ENCODE results near the gene KCTD11.

KCTD11 gene

DNA sequence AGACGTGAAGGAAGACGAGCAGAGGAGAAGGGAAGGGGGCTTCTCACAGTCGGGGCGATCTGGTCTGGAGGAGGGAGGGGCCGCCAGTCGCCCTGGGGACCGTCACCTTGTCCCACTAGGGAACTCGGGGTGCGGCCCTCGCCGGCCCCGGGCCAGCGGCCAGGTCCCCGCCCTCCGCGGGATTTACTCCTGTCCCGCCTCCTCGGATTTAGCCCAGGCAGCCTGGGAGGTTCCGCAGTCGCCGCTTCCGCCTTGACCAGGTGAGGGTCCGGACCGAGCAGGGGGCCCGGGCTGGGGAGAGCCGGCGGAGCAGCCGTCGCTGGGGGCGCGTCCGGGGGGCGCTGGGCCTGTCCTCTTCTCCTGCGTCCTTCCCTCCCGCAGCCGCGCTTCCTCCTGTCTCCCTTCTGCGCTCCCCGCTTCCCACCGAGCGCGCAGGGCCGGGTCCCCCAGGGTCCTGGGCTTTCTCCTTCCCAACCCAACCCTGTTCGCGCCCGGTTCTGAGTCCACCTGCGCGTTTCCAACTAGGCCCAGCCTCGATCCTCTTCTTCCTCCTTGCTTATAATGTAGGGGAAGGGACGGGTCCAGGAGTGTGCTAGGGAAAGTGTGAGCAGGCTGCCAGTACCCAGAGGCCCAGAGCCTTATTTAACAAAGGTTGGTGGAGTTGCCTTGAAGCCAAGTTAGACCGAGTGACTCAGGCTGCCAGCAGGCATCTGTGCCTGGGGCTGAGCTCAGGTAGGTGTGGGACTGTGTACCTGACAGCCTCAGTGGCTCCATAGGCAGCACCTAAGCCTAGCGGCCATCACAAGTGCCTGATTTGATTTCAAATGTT lies 29.1 kb downstream of the KCTD11 start, which contains the start of gene TNK1:
TNK1 (plus strand) TSS at position 235 of the 829 bp plus-strand sequence. CDS start 1,838 bp downstream, outside the sequence.
- no peak for DNase-seq

DNA sequence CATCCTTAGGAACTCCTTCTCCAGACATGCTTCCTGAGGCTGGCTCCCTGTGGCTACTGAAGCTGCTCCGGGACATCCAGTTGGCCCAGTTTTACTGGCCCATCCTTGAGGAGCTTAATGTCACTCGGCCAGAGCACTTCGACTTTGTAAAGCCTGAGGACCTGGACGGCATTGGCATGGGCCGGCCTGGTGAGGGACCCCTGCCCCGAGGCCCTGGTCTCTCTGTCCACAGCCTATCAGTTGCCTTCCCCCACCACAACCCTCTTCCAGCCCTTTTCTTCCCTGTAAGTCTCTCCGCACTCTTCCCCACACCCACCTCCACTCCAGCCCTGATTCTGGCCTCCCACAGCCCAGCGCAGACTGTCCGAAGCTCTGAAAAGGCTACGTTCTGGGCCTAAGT lies 30.9 kb downstream of the KCTD11 start:
- no peak for DNase-seq

DNA sequence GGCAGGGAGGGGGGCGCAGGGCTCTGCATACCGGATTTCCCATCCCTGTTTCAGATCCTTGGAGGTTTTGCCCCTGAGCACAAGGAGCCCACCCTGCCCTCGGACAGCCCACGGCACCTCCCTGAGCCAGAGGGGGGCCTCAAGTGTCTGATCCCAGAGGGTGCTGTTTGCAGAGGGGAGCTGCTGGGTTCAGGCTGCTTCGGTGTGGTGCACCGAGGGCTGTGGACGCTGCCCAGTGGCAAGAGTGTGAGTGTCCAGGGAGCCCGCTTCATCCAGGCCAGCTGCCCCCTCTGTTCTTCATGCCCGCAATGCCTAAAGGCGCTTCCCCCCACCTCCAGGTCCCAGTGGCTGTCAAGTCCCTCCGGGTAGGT lies 31.4 kb downstream of the KCTD11 start:
- no peak for DNase-seq

DNA sequence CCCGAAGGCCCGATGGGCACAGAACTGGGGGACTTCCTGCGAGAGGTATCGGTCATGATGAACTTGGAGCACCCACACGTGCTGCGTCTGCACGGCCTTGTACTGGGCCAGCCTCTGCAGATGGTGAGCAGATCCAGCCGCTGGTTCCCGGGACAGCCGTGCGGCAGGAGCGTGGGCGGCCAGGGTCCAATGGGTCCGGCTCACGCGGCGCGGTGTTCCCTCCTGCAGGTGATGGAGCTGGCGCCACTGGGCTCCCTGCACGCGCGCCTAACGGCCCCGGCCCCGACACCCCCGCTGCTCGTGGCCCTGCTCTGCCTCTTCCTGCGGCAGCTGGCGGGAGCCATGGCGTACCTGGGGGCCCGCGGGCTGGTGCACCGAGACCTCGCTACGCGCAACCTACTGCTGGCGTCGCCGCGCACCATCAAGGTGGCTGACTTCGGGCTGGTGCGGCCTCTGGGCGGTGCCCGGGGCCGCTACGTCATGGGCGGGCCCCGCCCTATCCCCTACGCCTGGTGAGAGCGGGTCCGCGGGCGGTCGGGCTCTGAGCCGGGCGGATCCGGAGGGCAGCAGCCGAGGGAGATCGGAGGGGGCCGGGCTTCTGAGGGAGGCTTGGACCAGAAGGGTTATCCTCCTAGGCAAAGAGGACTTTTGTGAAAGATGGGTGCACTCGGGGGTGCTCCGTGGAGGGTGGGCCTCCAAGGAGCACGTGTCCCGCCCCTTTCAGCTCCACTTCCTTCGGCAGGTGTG lies 32.0 kb downstream of the KCTD11 start:
- DNase-seq = no peak

DNA sequence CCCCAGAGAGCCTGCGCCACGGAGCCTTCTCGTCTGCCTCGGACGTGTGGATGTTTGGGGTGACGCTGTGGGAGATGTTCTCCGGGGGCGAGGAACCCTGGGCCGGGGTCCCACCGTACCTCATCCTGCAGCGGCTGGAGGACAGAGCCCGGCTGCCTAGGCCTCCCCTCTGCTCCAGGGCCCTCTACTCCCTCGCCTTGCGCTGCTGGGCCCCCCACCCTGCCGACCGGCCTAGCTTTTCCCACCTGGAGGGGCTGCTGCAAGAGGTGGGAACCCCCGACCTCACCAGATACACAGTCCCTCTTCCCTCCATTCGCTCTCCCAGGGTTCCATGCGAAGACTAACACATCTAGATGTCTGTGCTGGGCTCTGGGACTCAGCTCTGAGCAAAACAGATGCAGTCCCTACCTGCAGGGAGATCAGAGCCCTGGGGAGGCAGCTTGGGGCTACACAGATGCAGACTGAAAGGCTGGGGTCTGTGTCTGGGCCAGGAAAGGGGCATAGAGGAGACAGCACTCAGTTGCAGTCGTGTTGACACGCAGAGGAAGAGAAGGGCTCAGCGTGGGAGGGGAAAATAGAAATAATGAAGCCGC lies 32.6 kb downstream of the KCTD11 start:
- DNase-seq = no peak

DNA sequence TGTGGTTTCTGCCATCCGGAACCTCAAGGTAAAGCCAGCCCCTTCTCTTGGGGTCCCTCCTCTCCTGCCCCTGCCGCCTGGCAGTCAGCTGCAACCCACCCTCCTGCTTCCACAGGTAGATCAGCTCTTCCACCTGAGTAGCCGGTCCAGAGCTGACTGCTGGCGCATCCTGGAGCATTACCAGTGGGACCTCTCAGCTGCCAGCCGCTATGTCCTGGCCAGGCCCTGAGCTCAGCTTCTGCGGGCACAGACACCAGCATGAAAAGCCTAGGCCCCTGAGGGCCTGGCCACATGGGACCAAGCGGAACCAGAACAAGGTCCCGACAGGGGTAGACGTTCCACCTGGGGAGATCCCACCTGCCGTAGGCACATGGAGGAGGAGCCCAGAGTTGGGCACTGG lies 36.9 kb downstream of the KCTD11 start:
- no peak for DNase-seq

DNA sequence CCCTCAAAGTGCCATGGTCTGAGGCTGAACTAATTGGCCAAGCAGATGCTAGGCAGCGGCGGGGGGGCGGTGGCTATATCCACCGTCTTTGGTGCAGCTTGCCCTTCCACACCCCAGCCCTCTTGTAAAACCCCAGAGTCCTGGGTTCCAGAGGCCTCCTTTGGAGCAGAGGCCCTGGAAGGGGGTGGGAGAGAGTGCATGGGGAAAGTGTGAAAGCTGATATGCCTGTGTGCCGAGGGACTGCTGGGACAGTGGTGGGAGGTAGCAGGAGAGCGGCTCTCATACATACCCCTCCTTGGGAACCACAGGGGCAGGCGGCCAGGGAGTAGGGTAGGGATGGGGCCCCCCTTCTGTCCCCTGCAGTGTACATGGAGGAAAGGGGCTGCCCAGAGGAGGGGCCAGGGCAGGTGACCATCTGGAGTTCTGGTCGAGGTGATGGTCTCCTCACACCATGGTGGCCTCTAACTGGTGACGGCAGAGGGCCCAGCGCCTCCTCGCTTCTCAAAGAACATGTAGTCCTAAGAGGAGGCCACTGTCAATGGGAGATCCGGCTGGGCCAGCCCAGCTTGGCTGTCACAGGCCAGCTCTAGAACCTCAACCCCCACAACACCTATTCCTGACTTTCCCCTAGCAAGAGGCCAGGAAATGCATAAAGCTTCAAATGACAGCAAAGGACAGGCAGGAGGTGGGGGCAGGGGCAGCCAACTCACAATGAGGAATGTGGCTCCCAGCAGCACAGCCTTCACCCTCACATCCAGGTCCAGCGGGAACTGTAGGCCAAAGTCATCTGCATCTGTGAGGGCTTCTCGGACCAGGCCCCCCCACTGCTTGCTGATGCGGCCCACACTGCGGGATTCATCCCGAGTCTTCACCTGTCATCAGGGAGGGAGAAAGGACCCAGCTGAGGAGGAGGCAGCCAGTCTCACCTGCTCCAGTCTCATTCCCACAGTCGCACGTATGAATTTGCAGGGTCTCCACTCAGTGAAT lies 38.3 kb downstream of the KCTD11 start:
- no peak for DNase-seq

DNA sequence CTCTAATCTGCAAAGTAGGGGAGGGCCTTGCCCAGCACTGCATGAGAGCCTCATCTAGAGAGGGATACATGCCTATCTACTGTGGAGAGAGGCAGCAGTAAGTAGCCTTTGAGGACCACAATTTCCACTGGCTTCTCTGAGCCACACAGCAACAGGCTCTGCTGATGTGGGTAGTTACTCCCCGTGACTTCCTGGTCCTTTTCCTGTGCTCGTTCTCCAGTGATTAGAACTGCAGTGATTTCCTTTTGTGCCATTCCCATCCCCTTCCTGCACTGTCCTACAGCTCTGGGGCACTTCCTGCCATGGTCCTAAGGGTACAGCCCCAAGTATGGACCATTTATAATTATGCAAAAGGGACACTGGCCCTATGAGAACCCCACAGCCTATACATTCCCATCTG lies 39.3 kb downstream of the KCTD11 start:
- no peak for DNase-seq

DNA sequence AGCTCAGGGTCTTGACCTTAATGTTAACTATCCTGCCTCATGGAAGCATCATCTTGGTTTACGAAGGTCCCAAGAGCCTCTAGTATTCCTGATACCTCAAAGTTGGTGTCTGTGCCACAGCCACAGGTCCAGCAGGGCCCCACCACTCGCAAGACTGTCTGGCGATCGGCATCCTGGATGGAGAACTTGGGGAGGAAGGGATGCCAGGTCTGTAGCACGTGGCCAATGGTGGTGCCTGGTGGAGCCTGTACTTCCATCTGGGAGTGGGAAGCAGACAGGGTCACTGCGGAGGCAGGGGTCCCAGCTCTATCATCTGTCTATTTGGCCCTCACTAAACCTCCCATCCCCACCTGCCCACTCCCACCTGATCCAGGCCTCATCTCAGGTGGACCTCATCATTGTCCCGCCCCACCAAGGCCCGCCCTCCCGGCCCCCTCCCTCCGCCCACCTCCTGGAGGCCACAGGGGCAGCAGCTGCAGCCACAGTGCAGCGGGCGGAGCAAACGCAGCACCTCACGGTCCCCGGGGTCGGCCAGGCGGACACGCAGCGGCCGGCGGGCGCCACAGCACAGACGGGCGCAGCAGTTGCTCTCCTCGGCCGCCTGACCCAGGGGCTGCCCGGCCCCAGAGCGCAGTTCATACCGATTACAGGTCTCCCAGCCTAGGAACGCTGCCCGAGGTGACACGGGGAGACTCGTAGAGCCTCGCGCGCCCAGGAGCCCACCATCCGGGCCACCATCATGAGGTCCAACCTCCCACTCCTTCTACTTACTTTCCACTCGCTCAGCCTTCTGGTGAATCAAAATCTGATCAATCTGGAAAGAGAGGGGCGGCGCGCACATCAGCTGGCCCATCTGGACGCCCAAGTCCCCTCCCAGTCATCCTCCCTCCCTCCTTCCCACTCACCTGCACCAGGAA lies 41.0 kb downstream of the KCTD11 start:
- no peak for DNase-seq

DNA sequence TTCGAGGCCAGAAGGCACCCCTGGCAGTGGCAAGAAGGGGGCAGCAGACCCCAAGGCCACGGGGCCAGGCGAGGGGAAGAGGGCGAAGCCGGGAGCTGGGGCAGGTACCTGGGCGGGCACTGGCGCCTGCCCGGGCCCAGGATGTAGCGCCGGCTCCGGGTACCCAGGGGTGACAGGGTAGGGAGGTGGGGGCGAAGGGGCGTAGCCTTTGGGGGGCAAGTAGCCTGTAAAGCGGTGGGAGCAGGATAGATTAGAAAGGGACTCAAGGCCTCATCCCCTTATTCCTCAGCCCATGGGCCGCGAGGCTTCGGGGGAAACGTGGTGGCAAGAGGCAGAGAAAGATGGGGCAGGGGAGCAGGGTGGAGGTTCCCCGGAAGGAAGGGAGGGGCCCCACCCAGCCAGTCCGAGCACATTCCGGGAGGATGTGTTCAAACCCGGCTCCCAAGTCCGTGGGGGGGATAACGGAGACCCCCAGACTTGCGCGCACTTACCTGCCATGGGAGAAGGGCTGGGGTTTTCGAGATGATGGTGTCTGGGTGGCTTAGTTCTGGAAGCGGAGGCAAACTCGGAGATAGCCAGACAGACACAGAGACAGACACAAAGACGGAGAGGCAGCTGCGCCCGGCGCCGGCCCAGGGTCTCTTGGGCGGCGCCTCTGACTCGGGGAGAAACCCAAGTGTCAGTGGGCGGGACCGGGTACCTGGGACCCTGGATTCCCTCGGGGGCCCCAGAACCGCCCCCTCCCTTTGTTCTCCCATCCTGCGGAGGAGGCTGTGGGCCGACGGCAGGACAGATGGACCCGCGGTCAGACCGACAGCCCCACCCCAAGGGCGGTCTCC lies 41.9 kb downstream of the KCTD11 start:
- DNase-seq = no peak

DNA sequence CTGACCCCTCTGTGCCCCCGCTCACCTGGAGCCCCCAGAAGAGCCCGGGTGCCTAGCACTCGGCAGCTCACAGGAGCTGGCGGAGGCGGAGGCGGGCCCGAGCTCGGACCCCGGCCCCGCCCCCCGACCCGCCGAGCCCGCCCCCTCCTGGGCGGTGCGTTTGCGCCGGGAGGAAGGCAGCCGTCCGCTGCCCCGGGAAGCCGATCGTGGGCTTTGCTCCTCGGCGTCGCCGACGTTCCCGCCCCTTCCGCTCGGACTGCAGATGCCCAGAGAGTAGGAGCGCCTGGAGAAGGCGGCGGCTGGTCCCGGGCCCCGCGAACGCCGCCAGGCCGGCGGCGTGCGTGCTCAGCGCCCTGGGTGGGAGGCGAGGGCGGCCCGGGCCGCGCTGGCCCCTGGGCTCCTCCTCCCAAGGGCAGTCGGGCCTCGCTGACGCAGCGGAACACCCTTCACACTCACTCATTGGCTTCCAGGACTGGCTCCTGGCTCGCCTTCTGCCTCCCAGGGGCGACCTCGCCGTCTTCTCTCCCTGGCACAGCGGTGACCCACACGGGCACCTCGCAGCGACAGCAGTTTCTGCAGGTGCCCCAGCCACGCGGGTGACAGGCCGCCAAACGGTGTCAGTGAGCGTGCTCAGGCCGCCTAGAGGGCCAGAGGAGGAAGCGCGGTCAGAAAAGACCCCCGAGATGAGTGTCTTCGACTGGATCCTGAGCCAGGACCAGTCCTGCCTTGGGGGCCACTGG lies 42.7 kb downstream of the KCTD11 start, which contains the start of gene PLSCR3:
PLSCR3 (minus strand) TSS at position 74 of the 740 bp plus-strand sequence. CDS start 415 bp downstream, outside the sequence.
- DNase-seq = peak; percentile 40

DNA sequence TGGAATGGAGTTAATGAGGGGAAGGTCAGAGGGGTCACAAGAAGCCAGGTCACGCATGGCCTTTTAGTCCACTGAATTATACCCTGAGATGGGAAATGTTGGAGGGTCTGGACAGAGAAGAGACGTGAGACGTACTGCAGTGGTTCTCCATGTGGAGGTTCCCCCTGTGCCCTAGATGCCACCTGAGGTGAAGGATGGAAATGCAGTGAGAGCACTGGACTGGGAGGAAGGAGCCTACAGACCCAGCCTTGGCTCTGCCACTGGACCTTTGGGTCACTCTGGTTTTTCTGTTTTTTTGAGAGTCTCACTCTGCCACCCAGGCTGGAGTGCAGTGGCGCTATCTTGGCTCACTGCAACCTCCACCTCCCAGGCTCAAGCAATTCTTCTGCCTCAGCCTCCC lies 44.2 kb downstream of the KCTD11 start:
- no peak for DNase-seq

DNA sequence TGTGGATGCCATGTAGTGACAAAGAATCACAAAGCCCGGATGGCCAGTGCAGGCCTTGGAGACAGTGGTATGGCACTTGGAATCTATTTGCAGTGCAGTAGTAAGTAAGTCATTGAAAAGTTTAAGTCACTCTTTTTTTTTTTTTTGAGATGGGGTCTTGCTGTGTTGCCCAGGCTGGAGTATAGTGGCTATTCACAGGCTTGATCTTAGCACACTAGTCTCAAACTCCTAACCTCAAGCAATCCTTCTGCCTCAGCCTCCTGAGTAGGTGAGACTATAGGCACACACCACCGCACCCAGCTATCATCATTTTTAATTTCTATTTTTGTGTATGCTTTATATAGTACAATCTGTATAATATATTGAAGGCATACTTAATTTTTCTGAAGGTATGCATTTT lies 46.6 kb downstream of the KCTD11 start:
- no peak for DNase-seq

DNA sequence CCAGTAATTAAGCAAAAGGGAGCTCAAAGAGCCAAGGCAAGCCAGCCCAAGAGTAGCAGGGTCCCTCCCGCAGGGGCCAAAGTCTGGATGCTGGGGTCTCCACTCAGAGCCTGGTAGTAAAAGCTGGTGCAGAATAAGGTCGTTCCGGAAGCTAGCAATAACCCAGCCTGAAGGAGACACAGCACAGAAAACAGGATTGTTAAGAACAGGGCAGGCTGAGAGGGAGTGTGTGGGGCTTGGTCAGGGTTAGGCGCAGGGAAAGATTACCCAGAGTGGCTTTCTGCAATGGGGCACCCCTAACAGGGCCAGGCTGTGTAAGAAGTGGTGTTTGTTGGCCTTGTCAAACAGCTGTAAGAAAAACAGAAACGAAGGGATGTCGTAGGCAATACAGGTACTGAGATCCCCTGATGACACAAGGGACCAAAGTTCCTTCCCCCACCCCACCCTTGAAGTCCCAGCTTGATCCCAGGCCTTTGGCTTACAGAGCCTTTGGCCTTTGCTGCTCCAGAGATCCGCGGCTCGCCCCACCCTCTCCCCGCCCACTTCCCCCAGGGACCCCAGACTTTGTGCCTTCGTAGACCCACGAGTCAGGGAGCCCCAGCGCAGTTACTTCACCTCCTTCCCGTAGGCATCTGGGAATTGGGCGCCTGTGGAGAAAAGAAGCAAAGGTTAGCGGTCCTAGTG lies 51.2 kb downstream of the KCTD11 start:
- no peak for DNase-seq

DNA sequence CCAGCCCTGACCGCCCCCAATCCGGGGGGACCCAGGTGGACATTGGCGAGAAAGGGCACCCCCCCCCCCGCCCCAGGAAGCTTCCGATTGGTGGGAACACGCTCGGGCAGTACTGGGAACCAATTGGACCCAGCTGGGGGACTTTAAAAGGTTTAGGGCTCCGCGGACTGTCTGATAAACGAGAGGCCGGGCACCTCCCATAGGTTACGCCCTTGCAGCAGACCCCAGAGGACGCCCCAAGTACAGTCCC lies 51.7 kb downstream of the KCTD11 start:
- DNase-seq = peak; percentile 61

DNA sequence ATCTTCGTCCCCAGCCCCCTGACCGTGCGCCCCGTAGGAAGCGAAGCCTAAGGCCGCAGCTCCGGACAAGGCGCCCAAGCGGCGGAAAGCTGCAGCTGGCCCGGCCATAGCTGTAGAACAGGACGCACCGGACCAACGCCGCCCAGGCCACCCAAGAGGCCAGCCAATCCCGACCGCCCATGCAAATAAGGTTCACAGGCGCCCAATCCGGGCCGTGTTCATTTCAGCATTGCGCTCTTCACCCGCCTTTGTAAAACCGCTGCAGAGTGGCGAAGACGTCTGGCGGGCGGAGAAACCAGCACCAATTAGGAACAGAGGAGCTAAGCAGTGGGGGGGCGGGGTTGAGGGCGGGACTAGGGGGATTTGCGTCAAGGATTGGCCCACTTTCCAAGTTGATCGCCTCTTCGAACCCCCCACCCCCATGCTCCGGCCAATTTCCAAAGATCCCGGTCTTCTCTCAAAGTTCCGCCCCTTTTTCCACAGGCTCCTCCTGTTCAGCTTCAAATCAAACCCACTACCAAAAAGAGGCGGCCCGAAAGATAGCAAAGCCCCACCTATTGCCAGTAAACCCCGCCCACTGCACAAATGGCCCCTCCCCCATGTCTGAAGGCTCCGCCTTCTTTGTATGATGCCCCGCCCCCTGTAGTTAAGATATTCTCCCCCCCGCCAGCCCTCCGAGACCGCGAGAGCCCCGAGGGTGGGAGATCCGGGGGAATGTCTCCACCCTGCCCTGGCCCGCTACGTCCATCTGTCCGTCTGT lies 52.2 kb downstream of the KCTD11 start, which contains the start of gene TMEM256:
TMEM256 (minus strand) TSS at position 121 of the 760 bp plus-strand sequence; CDS start at position 108, 13 bp downstream.
- peak; percentile 93 for DNase-seq

All from DMS 273 treated with DMSO at 0.1 percent for 48 hours (cell line).